GM12878 (cell line): ENCODE data around the gene BAG1. TPM values are rescaled to one million over a fixed set of nuclear protein-coding genes. Genes with fewer than 3 reads are reported as not detected.

Source experiments
- ATAC-seq: fragments of 200-7000 bp; cut with Tn5 transposase; 3 replicates; pipeline ENCODE4 v1.9.1; 2020; ENCODE audit warnings: mild to moderate bottlenecking, moderate library complexity
- BruUV-seq: library from RNA; stranded (reverse); fragments of 400-500 nt; replicated peaks from 2 replicates; lab custom pipeline; 2021; lab: Mats Ljungman, UMichigan
- CTCF ChIA-PET: fragments of 300-600 bp; sonication (Branson Sonifier 250); formaldehyde crosslinking; extraction: SDS; loops from one replicate; lab custom pipeline; 2021; ENCODE audit warnings: inconsistent platforms; lab: Yijun Ruan, JAX
- POLR2A ChIA-PET: fragments of 350-600 bp; formaldehyde crosslinking; extraction: SDS; loops from one replicate; lab custom pipeline; 2021; ENCODE audit warnings: inconsistent platforms; lab: Charles Lee
- RAD21 ChIA-PET: fragments of 300-600 bp; sonication (Branson Sonifier 250); formaldehyde crosslinking; loops from one replicate; lab custom pipeline; 2023; ENCODE audit warnings: antibody characterized with exemption; ENCODE audit not compliant: unreplicated experiment; lab: Charles Lee
- SMC1A ChIA-PET: fragments of 300-600 bp; sonication (Branson Sonifier 250); formaldehyde crosslinking; loops from one replicate; lab custom pipeline; 2023; ENCODE audit not compliant: unreplicated experiment, uncharacterized antibody; lab: Charles Lee
- DNase-seq: peaks from one replicate; pipeline ENCODE4 v3.0.0-alpha.2; 2011; ENCODE audit warnings: low read depth, low spot score
- FAIRE-seq: peaks from 3 replicates; lab custom pipeline; 2011; peaks lifted over from hg19 to GRCh38; lab: Jason Lieb, UNC
- H2AFZ ChIP-seq: 2 replicates; pipeline ENCODE4 v1.6.0; 2011; ENCODE audit warnings: low read depth, low read length, control low read depth; ENCODE audit not compliant: control insufficient read depth
- H3K27ac ChIP-seq: 2 replicates; pipeline ENCODE4 v1.5.1; 2011; ENCODE audit warnings: control low read depth; ENCODE audit not compliant: control insufficient read depth, insufficient read depth
- H3K27me3 ChIP-seq, 2 experiments: replicated peaks in 1 of 2; 2 replicates each; pipeline versions ENCODE4 v1.6.0 to v1.6.1; 2011; ENCODE audit warnings: low read length in 1 of 2; ENCODE audit not compliant: control insufficient read depth in 2 of 2, insufficient read depth in 2 of 2
- H3K36me3 ChIP-seq, 2 experiments: 2 replicates each; pipeline ENCODE4 v1.5.1; 2011; ENCODE audit warnings: low read length in 1 of 2; ENCODE audit not compliant: control insufficient read depth in 2 of 2, insufficient read depth in 2 of 2
- H3K4me1 ChIP-seq: 2 replicates; pipeline ENCODE4 v1.6.1; 2011; ENCODE audit warnings: mild to moderate bottlenecking, low read length, moderate library complexity, mixed read lengths; ENCODE audit not compliant: control insufficient read depth, insufficient read depth
- H3K4me2 ChIP-seq: 2 replicates; pipeline ENCODE4 v1.6.0; 2011; ENCODE audit warnings: control low read depth; ENCODE audit not compliant: control insufficient read depth, insufficient read depth
- H3K4me3 ChIP-seq: fragments of 200-600 bp; sonication (generic); 2 replicates; pipeline ENCODE4 v1.5.1; 2016
- H3K79me2 ChIP-seq: 2 replicates; pipeline ENCODE4 v1.6.0; 2011; ENCODE audit warnings: low read length; ENCODE audit not compliant: control insufficient read depth, insufficient read depth
- H3K9ac ChIP-seq: 2 replicates; pipeline ENCODE4 v1.8.0; 2011; ENCODE audit warnings: low read length, control low read depth, mixed read lengths; ENCODE audit not compliant: control insufficient read depth, insufficient read depth
- H3K9me3 ChIP-seq: replicated peaks from 3 replicates; pipeline ENCODE4 v1.5.1; 2011; ENCODE audit warnings: mild to moderate bottlenecking, low read length; ENCODE audit not compliant: control insufficient read depth, insufficient read depth
- H4K20me1 ChIP-seq: 2 replicates; pipeline ENCODE4 v1.6.0; 2011; ENCODE audit not compliant: control insufficient read depth, insufficient read depth
- DPF2 ChIP-seq: fragments of 450-650 bp; IDR thresholded peaks from 2 replicates; pipeline ENCODE4 v1.6.1; 2017; ENCODE audit warnings: mild to moderate bottlenecking
- HDGF ChIP-seq: fragments of 450-650 bp; IDR thresholded peaks from 2 replicates; pipeline ENCODE4 v1.6.1; 2016; ENCODE audit warnings: antibody characterized with exemption
- POLR2A ChIP-seq: IDR thresholded peaks from 2 replicates; pipeline ENCODE4 v1.6.1; 2011; ENCODE audit warnings: low read depth, mild to moderate bottlenecking, low read length
- POLR2AphosphoS5 ChIP-seq: IDR thresholded peaks from 2 replicates; pipeline ENCODE4 v1.6.1; 2011; ENCODE audit warnings: mild to moderate bottlenecking, low read length, inconsistent platforms
- WGBS: methylation state at CpG from one replicate; pipeline ENCODE4 v1.1.6; 2016; ENCODE audit warnings: low lambda C conversion rate; ENCODE audit not compliant: insufficient replicate concordance, insufficient coverage; ENCODE audit errors: missing lambda C conversion rate; 5-methylcytosine and 5-hydroxymethylcytosine counted together
- in situ Hi-C: fragments of 300-500 bp; cut with MboI; formaldehyde crosslinking; loops from 9 replicates; pipeline ENCODE4 v1.14.3; 2018; ENCODE audit warnings: mixed read lengths
- intact Hi-C: fragments of 100-400 bp; cut with micrococcal nuclease; formaldehyde crosslinking; loops from one replicate; pipeline ENCODE4 v1.14.2; 2022; ENCODE audit not compliant: unreplicated experiment
- polyA plus RNA-seq, 11 experiments: library from polyadenylated mRNA; depleted of rRNA in 4 of 11; unstranded in 6 of 11; stranded (reverse) in 5 of 11; fragments of >200 nt; fragmentation: Nextera tagmentation in 4 of 11; fragmentation: Illumina TruSeq in 1 of 11; extraction: Ambion mirVana in 4 of 11; extraction: Trizol in 1 of 11; gene quantifications; 1 replicate in 1 of 11; 2 replicates in 10 of 11; pipeline versions ENCODE4 v1.2.1 to v1.2.3, GENCODE V29; 2011 to 2016; ENCODE audit warnings: inconsistent platforms in 2 of 11, missing spikeins in 2 of 11, low read depth in 1 of 11
- total RNA-seq, 4 experiments: library from RNA; depleted of rRNA in 3 of 4; stranded (reverse); fragments of >200 nt in 3 of 4; fragmentation: Illumina TruSeq in 1 of 4; extraction: Trizol in 1 of 4; gene quantifications; 2 replicates each; pipeline versions ENCODE4 v1.2.1 to v1.2.3, GENCODE V29; 2013 to 2021
- TF ChIP-seq, protein P1 (sequence below): IDR thresholded peaks from 2 replicates; pipeline ENCODE4 v1.6.1; 2012; ENCODE audit warnings: mild to moderate bottlenecking, low read depth, low read length
- TF ChIP-seq, protein P2 (sequence below): fragments of 450-650 bp; IDR thresholded peaks from 2 replicates; pipeline ENCODE4 v1.6.1; 2016; ENCODE audit warnings: mild to moderate bottlenecking

The BAG1 gene
- total and polyA plus RNA-seq, 10 of the 15 experiments (the other 5 are each of a cell fraction or from before 2014, with no cell fraction given): 11.6 to 135 (median 68.9) TPM

DNA sequence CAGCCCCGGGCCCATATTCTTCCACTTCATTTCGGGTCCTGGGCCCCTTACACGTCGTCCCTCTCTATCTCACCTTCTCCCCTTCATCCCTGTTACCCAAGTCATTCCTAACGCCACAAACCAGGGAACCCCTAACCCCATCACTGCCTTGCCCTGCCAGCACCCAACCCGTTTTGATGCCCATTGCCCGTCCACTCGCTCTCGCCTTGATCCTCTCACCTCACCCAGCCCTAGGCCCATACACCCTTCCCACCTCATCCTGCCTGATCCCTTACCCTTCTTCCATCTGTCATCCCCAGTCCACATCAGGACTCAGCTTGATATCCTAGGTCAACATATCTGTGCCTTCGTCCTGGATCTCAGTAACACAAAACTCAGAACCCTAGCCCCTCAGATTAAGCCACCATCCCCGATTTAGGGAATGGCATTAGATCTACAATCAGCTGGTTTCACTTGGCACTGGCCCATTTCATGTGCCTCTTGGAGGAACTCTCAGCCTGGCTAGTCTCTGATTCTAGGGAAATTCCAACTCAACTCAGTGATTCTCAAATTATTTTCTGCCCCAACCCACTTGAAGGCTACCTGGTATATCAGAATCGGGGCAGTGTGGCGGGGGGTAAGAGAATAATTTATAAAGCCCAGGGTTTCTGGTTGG is 830 bp upstream of the BAG1 start:
- peaks cover 0 to 28% of the 10 kb centered on the region in 2 experiments; a peak in 2 of 4 replicates for H3K36me3 ChIP-seq
- ATAC-seq: no peak
- peak overlapping the region; percentile 98 for H3K27ac ChIP-seq
- intact Hi-C loops (no loop called here), in situ Hi-C loops (no loop called here)
- H3K27me3 ChIP-seq: no peaks in the 10 kb centered on the region
- H3K4me3 ChIP-seq: peak overlapping the region; percentile 97
- TSS peak; percentile 59 for BruUV-seq
- DNase-seq: no peak
- RAD21 ChIA-PET: interaction anchor here (0.8 kb wide), 1 partner anchor 25 kb away, joined by 3 read pairs; the partner anchor contains the start of gene NFX1
- H3K4me2 ChIP-seq: peak overlapping the region; percentile 93
- no peaks in the 10 kb centered on the region for H4K20me1 ChIP-seq
- peaks cover 68% of the 10 kb centered on the region for H3K79me2 ChIP-seq
- POLR2A ChIA-PET: interaction anchor here (0.6 to 1.9 kb wide), 7 partner anchors 18 to 241 kb away, joined by 3 to 10 read pairs (median 3); partner anchors contain the start of genes B4GALT1, DNAJA1 and NFX1
- H3K9me3 ChIP-seq: no peaks in the 10 kb centered on the region
- WGBS: 11% methylated on average over 13 of the region's 13 CpGs
- TF ChIP-seq, protein P1, sequence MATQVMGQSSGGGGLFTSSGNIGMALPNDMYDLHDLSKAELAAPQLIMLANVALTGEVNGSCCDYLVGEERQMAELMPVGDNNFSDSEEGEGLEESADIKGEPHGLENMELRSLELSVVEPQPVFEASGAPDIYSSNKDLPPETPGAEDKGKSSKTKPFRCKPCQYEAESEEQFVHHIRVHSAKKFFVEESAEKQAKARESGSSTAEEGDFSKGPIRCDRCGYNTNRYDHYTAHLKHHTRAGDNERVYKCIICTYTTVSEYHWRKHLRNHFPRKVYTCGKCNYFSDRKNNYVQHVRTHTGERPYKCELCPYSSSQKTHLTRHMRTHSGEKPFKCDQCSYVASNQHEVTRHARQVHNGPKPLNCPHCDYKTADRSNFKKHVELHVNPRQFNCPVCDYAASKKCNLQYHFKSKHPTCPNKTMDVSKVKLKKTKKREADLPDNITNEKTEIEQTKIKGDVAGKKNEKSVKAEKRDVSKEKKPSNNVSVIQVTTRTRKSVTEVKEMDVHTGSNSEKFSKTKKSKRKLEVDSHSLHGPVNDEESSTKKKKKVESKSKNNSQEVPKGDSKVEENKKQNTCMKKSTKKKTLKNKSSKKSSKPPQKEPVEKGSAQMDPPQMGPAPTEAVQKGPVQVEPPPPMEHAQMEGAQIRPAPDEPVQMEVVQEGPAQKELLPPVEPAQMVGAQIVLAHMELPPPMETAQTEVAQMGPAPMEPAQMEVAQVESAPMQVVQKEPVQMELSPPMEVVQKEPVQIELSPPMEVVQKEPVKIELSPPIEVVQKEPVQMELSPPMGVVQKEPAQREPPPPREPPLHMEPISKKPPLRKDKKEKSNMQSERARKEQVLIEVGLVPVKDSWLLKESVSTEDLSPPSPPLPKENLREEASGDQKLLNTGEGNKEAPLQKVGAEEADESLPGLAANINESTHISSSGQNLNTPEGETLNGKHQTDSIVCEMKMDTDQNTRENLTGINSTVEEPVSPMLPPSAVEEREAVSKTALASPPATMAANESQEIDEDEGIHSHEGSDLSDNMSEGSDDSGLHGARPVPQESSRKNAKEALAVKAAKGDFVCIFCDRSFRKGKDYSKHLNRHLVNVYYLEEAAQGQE: no peak
- TF ChIP-seq, protein P2, sequence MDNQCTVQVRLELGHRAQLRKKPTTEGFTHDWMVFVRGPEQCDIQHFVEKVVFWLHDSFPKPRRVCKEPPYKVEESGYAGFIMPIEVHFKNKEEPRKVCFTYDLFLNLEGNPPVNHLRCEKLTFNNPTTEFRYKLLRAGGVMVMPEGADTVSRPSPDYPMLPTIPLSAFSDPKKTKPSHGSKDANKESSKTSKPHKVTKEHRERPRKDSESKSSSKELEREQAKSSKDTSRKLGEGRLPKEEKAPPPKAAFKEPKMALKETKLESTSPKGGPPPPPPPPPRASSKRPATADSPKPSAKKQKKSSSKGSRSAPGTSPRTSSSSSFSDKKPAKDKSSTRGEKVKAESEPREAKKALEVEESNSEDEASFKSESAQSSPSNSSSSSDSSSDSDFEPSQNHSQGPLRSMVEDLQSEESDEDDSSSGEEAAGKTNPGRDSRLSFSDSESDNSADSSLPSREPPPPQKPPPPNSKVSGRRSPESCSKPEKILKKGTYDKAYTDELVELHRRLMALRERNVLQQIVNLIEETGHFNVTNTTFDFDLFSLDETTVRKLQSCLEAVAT: 0 out of 2 replicates have a peak, but pooled peaks have one; percentile 65
- TF ChIP-seq POLR2A: 0 out of 2 replicates have a peak, but pooled peaks have one; percentile 47
- TF ChIP-seq HDGF: peak; percentile 94
- TF ChIP-seq DPF2: no peak
- TF ChIP-seq POLR2AphosphoS5: 0 out of 2 replicates have a peak, but pooled peaks have one; percentile 50
- SMC1A ChIA-PET: interaction anchor here (0.5 to 1.4 kb wide), 5 partner anchors 25 to 914 kb away, joined by 3 to 4 read pairs (median 3); partner anchors contain the start of genes NFX1 and UBAP1
- no peak for FAIRE-seq
- H3K4me1 ChIP-seq: peaks cover 8% of the 10 kb centered on the region
- peak overlapping the region; percentile 30; the same call in 1 of the 2 replicates for H2AFZ ChIP-seq
- CTCF ChIA-PET: interaction anchor here (1.1 to 1.3 kb wide), 2 partner anchors 22 to 39 kb away, joined by 3 to 5 read pairs; no protein-coding TSS in a partner anchor
- peak overlapping the region; percentile 99 for H3K9ac ChIP-seq
